Measurements from ENCODE around the gene GRM4.

DNA sequence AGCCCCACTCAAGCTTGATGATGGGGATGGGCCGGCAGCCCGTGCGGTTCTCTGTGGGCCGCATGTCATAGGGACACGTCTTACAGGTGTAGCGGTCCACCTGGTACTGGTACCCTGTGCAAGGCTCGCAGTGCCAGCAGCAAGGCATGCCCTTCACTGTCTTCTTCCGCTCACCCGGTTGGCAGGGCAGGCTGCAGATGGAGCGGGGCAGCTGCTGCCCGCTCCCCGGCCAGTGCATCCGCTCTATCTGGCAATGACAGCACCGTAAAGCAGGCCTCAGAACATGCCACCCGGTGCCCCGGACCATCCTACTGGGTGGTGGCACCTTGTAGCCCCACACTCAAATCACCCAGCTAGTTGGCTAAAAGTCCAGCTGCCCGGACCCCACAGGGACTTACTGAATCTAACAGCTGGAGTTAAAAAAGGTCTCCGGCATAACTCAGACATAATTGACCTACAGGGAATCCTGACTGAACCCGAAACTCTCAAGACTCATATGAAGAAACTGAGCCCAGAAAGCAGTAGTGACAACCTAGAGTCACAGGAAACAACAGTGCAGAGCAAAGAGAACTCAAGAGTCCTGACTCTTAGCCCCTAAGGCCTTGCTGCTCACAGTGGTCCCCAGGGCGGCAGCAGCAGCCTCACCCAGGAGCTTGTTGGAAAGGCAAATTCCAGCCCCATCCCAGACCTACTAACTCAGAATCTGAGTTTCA is 109.4 kb downstream of the GRM4 start:
- TF ChIP-seq POLR2A (IDR thresholded peaks at IDR 0.05; ENCODE audit: low read length) (no peak), GATA1 (IDR thresholded peaks at IDR 0.05; ENCODE audit: low read depth, low read length) (no peak)
